HG03558 (cell line): ENCODE results near the gene METTL5.
"Not testable (repeated sequence)": the region's sequence is repeated elsewhere in the genome, so short reads cannot be mapped to it uniquely, and the experiment has no call there.

Experiments used
- ATAC-seq: cut with Tn5 transposase; IDR thresholded peaks from one replicate; pipeline ENCODE4 v1.9.1; 2021; ENCODE audit warnings: moderate number of reproducible peaks; ENCODE audit not compliant: unreplicated experiment; ENCODE audit errors: extremely low read depth

METTL5 gene

DNA sequence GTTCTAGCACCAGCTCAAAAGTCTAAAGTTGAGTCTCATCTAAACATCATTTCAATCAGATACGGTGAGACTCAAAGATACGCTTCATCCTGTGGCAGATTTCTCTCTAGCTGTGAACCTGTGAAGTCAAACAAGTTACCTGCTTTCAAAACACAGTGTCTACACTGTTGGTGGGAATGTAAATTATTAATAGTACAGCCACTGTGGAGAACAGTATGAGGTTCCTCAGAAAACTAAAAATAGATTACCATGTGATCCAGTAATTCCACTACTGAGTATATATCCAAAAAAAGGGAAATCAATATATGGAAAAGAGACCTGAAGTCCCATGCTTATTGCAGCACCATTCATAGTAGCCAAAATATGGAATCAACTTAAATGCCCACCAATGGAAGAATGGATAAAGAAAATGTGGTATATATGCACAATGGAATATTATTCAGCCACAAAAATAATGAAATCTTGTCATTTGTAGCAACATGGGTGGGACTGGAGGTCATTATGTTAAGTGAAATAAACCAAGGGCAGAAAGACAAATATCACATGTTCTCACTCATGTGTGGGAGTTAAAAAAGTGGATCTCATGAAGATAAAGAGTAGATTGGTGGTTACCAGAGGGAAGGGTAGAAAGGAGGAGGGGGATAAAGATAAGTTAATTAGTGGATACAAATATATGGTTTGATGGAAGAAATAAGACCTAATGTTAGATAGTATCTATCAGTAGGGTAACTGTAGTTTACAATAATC, 14.2 kb upstream of the METTL5 start:
- ATAC-seq, result no peak

DNA sequence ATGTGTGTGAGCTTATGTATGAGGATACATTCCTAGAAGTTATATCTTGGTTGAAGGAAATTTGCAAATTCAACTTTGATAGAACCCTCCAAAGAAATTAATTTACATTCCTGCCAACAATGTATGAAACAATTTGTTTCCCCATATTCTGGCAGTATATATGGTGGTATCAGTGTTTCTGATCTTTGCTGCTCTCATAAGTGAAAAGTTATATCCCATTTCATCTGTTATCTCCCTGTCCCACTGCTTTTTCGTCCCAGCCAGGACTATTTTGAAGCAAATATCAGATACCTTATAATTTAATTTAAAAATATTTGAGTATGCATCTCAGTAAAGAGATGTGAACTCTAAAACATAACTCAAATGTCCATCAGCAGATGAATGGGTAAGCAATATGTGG, 9.7 kb upstream of the METTL5 start:
- ATAC-seq, result no peak

DNA sequence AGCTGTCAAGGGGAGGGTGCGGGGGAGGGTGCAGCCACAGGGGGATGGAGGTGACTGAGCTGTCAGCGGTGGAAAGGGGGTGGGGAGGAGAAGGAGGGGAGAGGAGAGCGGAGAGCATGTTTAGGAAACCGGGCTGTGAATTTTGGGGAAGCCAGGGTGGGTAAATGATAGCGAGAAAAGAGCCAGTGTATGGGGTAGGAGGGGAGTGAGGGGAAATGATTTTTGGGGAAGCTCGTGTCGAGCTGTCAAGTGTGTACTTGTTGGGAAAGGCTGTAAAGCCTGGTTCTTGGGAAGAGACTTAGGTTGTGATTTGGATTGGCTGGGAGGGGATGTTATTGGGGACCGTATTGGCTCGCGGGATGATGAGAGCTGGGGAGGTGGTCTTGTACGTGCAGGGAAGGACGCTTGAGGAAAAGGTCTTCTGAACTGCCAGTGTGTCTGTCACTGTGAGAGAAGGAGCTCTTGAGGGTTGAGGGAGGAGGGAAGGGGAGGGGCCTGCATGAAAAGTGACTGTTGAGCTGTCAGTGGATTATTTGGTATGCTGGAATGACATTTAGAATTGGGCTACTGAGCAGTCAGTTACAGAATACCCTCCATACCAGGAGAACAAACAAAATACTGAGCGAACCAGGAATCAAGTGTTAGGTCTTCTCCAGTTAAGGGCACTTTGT, 3.6 kb upstream of the METTL5 start:
- ATAC-seq, result no peak

DNA sequence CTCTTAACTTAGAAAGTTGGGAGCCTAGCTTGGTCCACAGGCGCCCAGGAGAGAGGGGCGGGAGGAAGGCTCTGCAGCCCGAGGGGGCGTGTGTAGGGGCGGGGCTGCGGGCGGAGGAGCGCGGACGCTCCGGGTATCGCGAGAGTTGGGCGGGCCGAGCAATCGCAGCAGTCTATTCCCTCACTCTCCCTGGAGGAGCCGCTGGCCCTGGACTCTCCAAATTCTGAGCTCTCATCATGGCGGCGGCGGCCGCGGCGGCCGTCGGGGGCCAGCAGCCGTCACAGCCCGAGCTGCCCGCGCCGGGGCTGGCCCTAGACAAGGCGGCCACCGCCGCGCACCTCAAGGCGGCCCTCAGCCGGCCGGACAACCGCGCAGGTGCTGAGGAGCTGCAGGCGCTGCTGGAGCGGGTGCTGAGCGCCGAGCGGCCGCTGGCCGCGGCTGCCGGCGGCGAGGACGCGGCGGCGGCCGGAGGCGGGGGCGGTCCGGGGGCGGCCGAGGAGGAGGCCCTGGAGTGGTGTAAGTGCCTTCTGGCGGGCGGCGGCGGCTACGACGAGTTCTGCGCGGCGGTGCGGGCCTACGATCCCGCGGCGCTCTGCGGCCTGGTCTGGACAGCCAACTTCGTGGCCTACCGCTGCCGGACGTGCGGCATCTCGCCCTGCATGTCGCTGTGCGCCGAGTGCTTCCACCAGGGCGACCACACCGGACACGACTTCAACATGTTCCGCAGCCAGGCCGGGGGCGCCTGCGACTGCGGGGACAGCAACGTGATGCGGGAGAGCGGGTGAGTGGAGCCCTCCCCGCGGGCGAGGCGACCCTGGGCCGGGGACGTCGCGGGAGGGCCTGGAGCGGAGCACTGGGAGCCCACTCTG, 2.8 kb upstream of the METTL5 start, which contains the start of gene UBR3:
Gene UBR3 (plus strand): TSS at position 183 of the 869 bp plus-strand sequence. CDS start 54 bp downstream, at position 237.
- peak; percentile 66 for ATAC-seq

DNA sequence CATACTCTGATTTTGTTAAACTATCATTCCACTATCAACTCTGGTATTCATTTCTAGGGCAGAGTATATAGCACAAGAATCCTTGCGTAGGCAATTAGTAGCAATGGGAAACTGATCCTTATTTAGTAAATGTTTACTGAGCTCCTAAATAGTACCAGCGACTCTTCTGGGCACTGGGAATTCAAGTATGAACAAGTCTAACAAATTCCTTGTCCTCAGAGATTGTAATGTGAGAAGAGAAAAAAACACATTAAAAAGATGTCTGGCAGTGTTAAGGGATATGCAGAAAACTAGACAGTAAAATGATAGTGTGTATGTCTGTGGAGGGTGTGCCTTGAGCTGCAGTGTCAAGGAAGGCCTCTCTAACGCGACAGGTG, 721 bp downstream of the METTL5 start:
- no peak for ATAC-seq

DNA sequence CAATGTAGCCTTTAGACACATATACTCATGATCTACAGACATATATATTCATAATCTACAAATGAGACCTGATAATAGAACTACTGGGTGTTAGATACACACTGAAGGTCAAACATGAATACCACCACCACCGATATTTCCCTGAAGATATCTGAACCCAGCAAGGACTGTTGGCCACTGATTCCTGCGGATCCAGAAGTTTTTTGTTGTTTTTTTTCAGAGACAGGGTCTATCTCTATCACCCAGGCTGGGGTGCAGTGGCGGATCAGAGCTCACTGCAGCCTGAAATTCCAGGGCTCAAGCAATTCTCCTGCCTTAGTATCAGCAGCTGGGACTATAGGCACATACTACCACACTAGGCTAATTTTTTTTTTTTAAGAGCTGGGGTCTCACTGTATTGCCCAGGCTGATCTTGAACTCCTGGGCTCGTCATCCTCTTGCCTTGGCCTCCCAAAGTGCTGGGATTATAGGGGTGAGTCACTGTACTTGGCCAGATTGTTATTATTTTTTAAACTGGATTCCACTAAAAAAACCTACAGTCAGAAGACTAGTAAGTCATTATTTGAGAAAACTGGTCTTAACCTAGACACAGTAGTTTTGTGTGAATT, 1.8 kb downstream of the METTL5 start:
- ATAC-seq, result no peak

DNA sequence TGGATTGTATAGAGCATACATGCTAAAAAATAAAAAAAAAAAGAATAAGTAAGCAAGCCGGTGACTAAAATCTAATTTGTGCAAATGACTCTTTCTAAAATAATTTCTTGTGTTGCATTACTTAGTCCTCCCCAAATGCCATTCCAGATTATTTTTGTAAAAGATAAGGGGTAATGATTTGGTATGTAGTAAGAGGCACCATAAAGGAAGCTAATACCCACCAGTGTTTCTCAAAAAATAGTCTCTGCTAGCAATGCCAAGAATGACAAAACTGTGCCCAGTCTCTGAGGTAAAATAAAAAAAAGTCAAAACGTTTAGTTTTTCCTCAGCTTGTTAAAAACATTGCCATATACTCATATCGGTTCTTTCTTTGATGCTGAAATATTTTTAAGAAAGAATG, 2.7 kb downstream of the METTL5 start:
- no peak for ATAC-seq

DNA sequence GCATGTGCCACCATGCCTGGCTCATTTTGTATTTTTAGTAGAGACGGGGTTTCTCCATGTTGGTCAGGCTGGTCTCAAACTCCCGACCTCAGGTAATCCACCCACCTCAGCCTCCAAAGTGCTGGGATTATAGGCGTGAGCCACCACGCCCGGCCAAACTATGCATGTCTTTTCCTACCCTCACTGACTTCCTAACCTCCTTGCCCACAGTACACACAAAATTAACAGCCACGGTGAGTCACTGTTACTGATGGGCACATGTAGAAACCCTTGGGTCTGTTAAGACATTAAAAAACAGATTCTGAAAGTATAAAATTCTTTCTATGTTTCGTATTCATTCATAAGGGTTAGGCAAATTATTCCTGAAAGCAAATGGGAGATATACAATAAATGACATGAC, 4.6 kb downstream of the METTL5 start:
- ATAC-seq, result not testable (repeated sequence)

DNA sequence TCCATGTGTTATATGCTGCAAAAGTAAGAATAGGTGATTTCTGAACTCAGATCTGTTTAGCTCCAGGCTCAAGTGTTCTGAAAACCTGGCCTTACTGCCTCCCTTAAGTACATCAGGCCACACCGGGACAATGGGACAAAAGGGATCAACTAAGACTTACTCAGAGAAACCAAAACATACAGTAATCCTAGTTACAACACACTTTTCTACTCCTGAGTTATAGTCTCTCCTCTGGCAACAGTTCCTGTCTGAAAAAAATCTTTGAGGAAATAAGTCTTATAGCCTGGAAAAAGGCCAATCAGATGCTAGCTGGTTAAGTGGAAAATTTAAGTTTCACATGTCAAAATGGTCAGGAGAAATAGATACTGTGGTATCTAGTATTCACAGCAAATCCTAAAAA, 5.6 kb downstream of the METTL5 start:
- no peak for ATAC-seq

DNA sequence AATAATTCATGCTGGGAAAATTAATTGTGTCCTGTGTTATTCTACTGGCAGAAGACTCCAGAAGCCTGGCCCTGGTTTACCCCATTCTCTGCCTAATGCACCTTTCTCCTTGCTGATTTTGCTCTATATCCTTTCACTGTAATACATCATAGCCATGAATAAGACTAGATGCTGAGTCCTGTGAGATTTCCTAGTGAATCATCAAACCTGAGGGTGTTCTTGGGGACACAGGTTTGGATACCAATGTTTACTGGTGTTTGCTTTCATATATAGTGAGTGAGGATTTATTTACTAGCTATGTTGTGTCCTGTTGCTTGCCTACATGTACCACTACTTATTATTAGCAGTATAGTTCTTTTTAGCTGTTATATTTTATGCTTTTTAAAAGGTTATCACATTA, 6.5 kb downstream of the METTL5 start:
- no peak for ATAC-seq

DNA sequence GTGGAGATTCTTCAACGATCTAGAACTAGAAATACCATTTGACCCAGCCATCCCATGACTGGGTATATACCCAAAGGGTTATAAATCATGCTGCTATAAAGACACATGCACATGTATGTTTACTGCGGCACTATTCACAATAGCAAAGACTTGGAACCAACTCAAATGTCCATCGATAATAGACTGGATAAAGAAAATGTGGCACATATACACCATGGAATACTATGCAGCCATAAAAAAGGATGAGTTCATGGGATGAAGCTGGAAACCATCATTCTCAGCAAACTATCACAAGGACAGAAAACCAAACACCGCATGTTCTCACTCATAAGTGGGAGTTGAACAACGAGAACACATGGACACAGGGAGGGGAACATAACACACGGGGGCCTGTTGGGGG, 7.3 kb downstream of the METTL5 start:
- not testable (repeated sequence) for ATAC-seq

DNA sequence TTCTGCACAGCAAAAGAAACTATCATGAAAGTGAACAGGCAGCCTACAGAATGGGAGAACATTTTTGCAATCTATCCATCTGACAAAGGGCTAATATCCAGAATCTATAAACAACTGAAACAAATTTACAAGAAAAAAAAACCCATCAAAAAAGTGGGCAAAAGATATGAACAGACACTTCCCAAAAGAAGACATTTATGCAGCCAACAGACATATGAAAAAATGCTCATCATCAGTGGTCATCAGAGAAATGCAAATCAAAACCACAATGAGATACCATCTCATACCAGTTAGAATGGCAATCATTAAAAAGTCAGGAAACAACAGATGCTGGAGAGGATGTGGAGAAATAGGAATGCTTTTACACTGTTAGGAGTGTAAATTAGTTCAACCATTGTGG, 7.7 kb downstream of the METTL5 start:
- ATAC-seq, result not testable (repeated sequence)

DNA sequence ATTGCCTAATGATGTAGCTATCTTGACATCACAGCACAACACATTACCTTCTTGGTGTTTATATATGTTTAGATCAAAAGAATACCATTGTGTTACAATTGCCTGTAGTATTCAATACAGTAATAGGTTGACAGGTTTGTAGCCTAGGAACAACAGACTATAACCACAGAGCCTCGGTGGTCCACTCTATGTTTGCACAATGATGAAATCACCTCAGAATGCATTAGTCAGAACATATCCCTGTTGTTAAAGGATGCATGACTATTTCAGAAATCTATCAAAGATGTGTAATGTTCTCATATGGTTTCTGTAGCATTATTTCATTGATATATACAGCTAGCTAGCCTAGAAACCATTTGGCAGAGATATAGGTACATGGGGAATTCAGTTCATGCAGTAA, 8.9 kb downstream of the METTL5 start:
- no peak for ATAC-seq

DNA sequence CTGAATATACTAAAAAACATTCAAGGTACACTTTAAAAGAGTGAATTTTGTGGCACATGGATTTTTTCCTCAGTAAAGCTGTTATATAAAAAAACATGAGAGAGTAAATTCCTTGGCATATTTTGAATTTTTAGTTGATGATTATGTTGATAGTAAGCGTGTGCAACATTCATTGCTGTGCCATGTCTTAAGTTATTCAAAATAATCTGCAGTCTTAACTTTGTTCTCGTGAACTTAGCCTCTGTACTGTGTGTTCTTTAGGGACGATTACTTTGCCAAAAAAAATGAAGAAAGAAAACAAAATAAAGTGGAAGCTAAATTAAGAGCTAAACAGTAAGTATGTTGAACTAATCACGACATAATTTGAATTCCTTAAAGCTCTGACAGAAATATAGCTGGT, 16.5 kb downstream of the METTL5 start:
- ATAC-seq, result no peak

DNA sequence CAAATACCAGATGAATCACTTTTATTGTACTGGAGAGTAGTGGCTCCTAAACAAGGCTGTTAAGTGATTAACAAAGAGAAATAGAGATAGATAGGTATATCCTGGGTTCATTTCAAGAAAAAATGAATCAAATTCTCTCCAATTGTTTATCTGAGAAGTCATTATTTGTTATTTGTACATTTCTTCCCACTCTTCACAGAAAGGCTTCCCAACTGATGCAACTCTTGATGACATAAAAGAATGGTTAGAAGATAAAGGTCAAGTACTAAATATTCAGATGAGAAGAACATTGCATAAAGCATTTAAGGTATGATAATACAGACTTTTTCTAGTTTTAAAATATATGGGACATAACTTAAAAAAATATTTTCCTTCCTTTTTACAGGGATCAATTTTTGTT, 18.1 kb downstream of the METTL5 start:
- no peak for ATAC-seq

DNA sequence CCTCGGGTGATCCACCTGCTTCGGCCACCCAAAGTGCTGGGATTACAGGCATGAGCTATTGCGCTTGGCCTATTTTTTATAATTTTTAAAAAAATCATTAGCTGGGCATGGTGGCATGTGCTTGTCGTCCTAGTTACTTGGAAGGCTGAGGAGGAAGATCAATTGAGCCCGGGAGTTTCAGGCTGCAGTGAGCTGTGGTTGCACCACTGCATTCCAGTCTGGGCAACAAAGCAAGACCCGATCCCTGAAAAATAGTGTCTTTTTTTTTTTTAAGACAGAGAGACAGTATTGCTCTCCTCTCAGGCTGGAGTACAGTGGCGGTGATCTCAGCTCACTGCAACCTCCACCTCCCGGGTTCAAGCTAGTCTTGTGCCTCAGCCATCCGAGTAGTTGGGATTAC, 21.2 kb downstream of the METTL5 start:
- no peak for ATAC-seq

DNA sequence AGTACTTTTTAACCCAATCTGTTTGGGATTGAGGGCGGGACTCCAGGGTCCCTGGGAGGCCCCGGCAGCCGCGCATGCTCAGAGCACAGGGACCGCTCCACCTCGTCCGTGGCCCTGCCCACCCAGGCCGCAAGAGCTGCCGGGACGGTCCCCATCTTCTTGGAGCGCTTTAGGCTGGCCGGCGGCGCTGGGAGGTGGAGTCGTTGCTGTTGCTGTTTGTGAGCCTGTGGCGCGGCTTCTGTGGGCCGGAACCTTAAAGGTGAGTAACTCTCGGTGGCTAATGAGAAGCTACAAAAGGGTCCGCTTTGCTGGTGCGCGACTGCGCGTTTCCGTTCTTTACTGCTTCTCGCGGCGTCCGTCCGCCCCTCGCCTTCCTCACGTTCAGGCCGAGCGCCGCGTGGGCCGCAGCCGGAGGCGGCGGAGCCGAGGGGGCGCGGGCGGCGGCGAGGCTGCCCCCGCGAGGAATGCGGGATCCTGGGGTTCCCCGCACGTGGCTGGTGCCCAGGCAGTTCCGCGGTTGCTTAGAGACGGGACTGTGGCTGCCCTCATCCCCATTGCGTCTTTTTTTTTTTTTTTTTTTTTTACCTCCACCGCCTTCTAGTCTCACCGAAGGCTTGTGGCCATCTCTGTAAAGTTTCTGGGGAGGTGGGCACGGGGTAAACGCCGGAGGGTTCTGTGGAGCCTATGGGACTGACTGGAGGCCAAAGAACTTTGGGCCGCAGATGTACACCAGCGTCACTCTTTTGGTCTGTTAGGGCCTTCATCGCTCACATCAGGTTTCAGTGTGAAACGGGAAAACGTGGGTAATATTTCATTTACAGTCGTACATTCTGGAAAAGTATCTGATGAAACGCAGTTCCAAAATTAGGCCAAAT, 25.8 kb downstream of the METTL5 start, which contains the start of gene SSB:
Gene SSB (plus strand): TSS at position 154 of the 875 bp plus-strand sequence. CDS start 2,090 bp downstream, outside the sequence.
- peak; percentile 88 for ATAC-seq

DNA sequence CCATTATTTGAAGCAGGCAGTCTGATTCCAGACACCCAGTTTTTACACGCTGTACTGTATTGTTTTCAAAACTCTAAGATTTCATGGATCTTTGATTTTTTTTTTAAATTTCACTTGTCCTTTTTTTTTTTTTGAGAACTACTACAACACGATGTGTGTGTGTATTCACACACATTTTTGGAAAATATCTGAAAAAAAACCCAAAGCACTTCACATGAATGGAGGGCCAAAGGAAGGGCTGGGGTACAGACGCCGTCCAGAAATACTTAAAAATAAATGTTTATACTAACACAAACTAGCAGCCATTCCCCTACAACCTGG, 26.3 kb downstream of the METTL5 start:
- no peak for ATAC-seq

DNA sequence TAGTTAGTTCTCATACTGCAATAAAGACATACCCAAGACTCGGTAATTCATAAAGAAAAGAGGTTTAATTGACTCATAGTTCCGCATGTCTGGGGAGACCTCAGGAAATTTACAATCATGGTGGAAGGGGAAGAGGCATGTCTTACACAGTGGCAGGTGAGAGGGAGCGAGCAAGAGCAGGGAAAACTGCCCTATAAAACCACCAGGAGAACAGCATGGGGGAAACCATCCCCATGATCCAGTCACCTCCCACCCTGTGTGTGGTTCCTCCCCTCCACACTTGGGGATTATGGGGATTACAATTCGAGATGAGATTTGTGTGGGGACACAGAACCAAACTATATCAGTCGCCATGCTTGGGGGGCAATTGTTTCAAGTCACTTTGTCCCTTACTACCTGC, 27.1 kb downstream of the METTL5 start:
- no peak for ATAC-seq

DNA sequence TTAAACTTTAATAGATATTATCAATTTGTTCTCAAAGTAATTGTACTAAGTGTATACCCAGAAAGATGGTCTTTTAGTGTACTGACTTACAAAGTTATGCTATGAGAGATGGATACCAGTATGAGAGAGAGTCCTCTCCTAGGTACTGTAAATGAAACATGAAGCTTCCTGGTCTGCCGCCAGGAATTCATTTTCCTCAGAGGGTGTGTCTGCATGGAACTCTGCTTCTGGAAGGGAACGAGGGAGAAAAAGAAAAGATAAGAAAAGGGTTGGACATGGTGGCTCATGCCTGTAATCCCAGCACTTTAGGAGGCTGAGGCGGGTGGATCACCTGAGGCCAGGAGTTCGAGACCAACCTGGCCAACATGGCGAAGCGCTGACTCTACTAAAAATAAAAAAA, 28.3 kb downstream of the METTL5 start:
- no peak for ATAC-seq
